Sigmoid colon (tissue), 7 donors: ENCODE results near the gene TMEM214. TPM values are rescaled to one million over a fixed set of nuclear protein-coding genes. Genes with fewer than 3 reads are reported as not detected.

Source experiments
- DNase-seq: peaks from one replicate; pipeline ENCODE4 v3.0.0-alpha.2; 2019
- H3K27ac ChIP-seq, 4 donors: fragments of 200-600 bp; sonication (generic); one replicate each; pipeline ENCODE4 v1.5.1; 2016 to 2019; ENCODE audit warnings: mild to moderate bottlenecking in 1 of 4
- H3K27me3 ChIP-seq, 3 donors: fragments of 200-600 bp; sonication (generic); one replicate each; pipeline ENCODE4 v1.5.1; 2019; ENCODE audit warnings: mild to moderate bottlenecking in 1 of 3
- H3K36me3 ChIP-seq, 4 donors: fragments of 200-600 bp; sonication (generic); one replicate each; pipeline ENCODE4 v1.5.1; 2016 to 2019
- H3K4me1 ChIP-seq, 4 donors: fragments of 200-600 bp; sonication (generic); one replicate each; pipeline ENCODE4 v1.5.1; 2017 to 2019
- H3K4me3 ChIP-seq, 4 donors: fragments of 200-600 bp; sonication (generic); one replicate each; pipeline ENCODE4 v1.5.1; 2017 to 2019; ENCODE audit warnings: mild to moderate bottlenecking in 2 of 4, moderate library complexity in 1 of 4
- H3K9me3 ChIP-seq, 4 donors: fragments of 200-600 bp in 3 of 4; sonication (generic) in 3 of 4; one replicate each; pipeline versions ENCODE4 v1.5.1 to v1.6.1; 2013 to 2019
- CTCF ChIP-seq, 4 experiments: fragments of 450-650 bp in 3 of 4; fragments of 200-600 bp in 1 of 4; IDR thresholded peaks; one replicate each; pipeline ENCODE4 v1.5.1; 2016 to 2019; ENCODE audit warnings: antibody characterized with exemption in 4 of 4, mild to moderate bottlenecking in 3 of 4, moderate library complexity in 2 of 4
- EP300 ChIP-seq, 4 donors: sonication (generic); formaldehyde crosslinking; IDR thresholded peaks; one replicate each; pipeline ENCODE4 v1.6.1; 2017; ENCODE audit warnings: antibody characterized with exemption in 4 of 4
- POLR2A ChIP-seq, 2 donors: fragments of 450-650 bp; IDR thresholded peaks; one replicate each; pipeline ENCODE4 v1.6.1; 2016; ENCODE audit warnings: antibody characterized with exemption in 2 of 2, mild to moderate bottlenecking in 2 of 2, moderate library complexity in 2 of 2
- POLR2AphosphoS5 ChIP-seq, 4 donors: sonication (generic); formaldehyde crosslinking; IDR thresholded peaks; one replicate each; pipeline ENCODE4 v1.6.1; 2017; ENCODE audit warnings: antibody characterized with exemption in 4 of 4
- WGBS, 2 donors: extraction: QIAGEN DNeasy Blood & Tissue Kit; methylation state at CpG; one replicate each; pipeline ENCODE4 v1.1.7; 2013; 5-methylcytosine and 5-hydroxymethylcytosine counted together
- intact Hi-C: fragments of 100-400 bp; cut with DNase I; formaldehyde crosslinking; loops from one replicate; pipeline ENCODE4 v1.15.1; 2023
- polyA plus RNA-seq, 3 donors: library from polyadenylated mRNA; stranded (reverse); fragments of 200-250 nt; gene quantifications; one replicate each; pipeline ENCODE4 v1.2.3, GENCODE V29; 2013
- total RNA-seq, 4 donors: library from RNA; depleted of rRNA; stranded (reverse); fragments of >200 nt; gene quantifications; one replicate each; pipeline ENCODE4 v1.1.0, GENCODE V29; 2016
- donor health status: healthy with polysubstance abuse.
- donor health status: Bipolar disorder and iron deficiency.
- donor health status: healthy.

TMEM214 gene
- total RNA-seq (10 to 100 TPM; 26.4 to 39.4 (median 35.0) TPM), polyA plus RNA-seq (10 to 100 TPM; 16.0 to 65.7 (median 16.2) TPM)

- 0 to 1% methylated on average over 76 of the region's 76 CpGs for WGBS, 2 donors
- no peaks in the 10 kb centered on the region for H3K27me3 ChIP-seq
- H3K27ac ChIP-seq: peak within 1 kb of the TSS; percentile 81 to 89 (median 84)
- no peaks in the 10 kb centered on the region for H3K9me3 ChIP-seq
- peak; percentile 95 for DNase-seq
- TF ChIP-seq EP300 (IDR thresholded peaks at IDR 0.05) (no peak), POLR2A (IDR thresholded peaks at IDR 0.05) (peak; percentile 45 to 59), POLR2AphosphoS5 (IDR thresholded peaks at IDR 0.05) (peak; percentile 25 to 85 (median 68)), CTCF (IDR thresholded peaks at IDR 0.05) (no peak)
- intact Hi-C loops: loop anchor here (1.0 to 10.0 kb wide), 4 partner anchors 18 to 248 kb away; partner anchors contain the start of genes ATRAID, CENPA, KHK and SLC5A6
- H3K36me3 ChIP-seq: peaks cover 23 to 38% (median 26%) of the 10 kb centered on the region in 4 donors
- H3K4me1 ChIP-seq: peaks cover 0 to 30% (median 23%) of the 10 kb centered on the region in 4 donors
- H3K4me3 ChIP-seq: peak within 1 kb of the TSS; percentile 79 to 97 (median 84)
Observed at GRCh38 chr2:27032495-27033252, at the start of gene TMEM214. TSS of gene TMEM214 (plus strand) at chr2:27032965. CDS start at chr2:27033016, 51 bp downstream.

GRCh38 chr2:26983746-26984145 is 49.0 kb upstream of the TMEM214 start:
- WGBS, 2 donors: 74 to 83% methylated on average over 3 of the region's 3 CpGs
- Histone ChIP-seq H3K27ac (no peak overlapping the region), H3K4me3 (no peak overlapping the region), H3K4me1 (peaks cover 0 to 28% (median 20%) of the 10 kb centered on the region in 4 donors), H3K27me3 (no peaks in the 10 kb centered on the region), H3K36me3 (no peaks in the 10 kb centered on the region), H3K9me3 (no peaks in the 10 kb centered on the region)
- TF ChIP-seq POLR2A (IDR thresholded peaks at IDR 0.05): no peak
- no peak for TF ChIP-seq EP300 (IDR thresholded peaks at IDR 0.05)
- no peak for TF ChIP-seq CTCF (IDR thresholded peaks at IDR 0.05)
- no peak for TF ChIP-seq POLR2AphosphoS5 (IDR thresholded peaks at IDR 0.05)
- intact Hi-C loops: no loop called here
- DNase-seq: no peak

DNA sequence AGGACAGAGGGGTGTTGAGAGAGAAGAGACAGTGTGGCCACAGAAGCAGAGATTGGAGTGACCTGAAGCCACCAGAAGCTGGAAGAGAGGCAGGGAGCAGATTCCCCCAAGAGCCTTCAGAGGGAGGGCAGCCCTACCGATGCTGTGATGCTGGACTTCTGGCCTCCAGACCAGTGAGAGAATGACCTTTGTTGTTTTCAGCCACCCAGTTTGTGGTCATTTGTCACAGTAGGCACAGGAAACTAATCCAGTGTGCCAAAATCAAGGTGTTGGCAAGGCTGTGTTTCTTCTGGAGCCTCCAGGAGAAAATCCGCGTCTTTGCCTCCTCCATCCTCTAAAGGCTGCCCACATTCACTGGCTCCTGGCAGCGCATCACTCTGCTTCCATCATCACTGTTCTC is 47.0 kb upstream of the TMEM214 start:
- TF ChIP-seq EP300 (IDR thresholded peaks at IDR 0.05) (no peak), POLR2AphosphoS5 (IDR thresholded peaks at IDR 0.05) (no peak), CTCF (IDR thresholded peaks at IDR 0.05) (no peak), POLR2A (IDR thresholded peaks at IDR 0.05) (no peak)
- intact Hi-C loops: no loop called here
- peaks cover 0 to 21% (median 20%) of the 10 kb centered on the region in 4 donors for H3K4me1 ChIP-seq
- H3K9me3 ChIP-seq: no peaks in the 10 kb centered on the region
- H3K27me3 ChIP-seq: no peaks in the 10 kb centered on the region
- no peak overlapping the region for H3K27ac ChIP-seq
- no peak for DNase-seq
- no peaks in the 10 kb centered on the region for H3K36me3 ChIP-seq
- 95 to 96% methylated on average over 4 of the region's 4 CpGs for WGBS, 2 donors
- no peak overlapping the region for H3K4me3 ChIP-seq

- Histone ChIP-seq H3K9me3 (no peaks in the 10 kb centered on the region), H3K36me3 (no peaks in the 10 kb centered on the region), H3K27ac (no peak overlapping the region), H3K4me3 (no peak overlapping the region), H3K27me3 (no peaks in the 10 kb centered on the region), H3K4me1 (peaks cover 0 to 13% (median 12%) of the 10 kb centered on the region in 4 donors)
- intact Hi-C loops: no loop called here
- TF ChIP-seq CTCF (IDR thresholded peaks at IDR 0.05) (no peak), POLR2AphosphoS5 (IDR thresholded peaks at IDR 0.05) (no peak), EP300 (IDR thresholded peaks at IDR 0.05) (no peak), POLR2A (IDR thresholded peaks at IDR 0.05) (no peak)
- DNase-seq: no peak
- WGBS, 2 donors: 90 to 94% methylated on average over 5 of the region's 5 CpGs
Observed at GRCh38 chr2:26986576-26986975, 46.2 kb upstream of the TMEM214 start.
